Measurements from ENCODE around the gene COX10.
"Not testable (repeated sequence)": the region's sequence is repeated elsewhere in the genome, so short reads cannot be mapped to it uniquely, and the experiment has no call there.

Gene COX10

GRCh38 chr17:14165616-14166015, 96.3 kb downstream of the COX10 start:
- no peak for DNase-seq (ENCODE audit: low read depth)
- no peak overlapping the region for H3K4me3 ChIP-seq (ENCODE audit: low read depth, low read length)
- TF ChIP-seq CTCF (IDR thresholded peaks at IDR 0.05; ENCODE audit: insufficient read depth, low read depth, low read length, missing control alignments) = no peak

- H3K4me3 ChIP-seq (ENCODE audit: low read depth, low read length); DNase-seq (ENCODE audit: low read depth): not testable (repeated sequence)
Observed at GRCh38 chr17:14167831-14168230, 98.5 kb downstream of the COX10 start.

- no peak for DNase-seq (ENCODE audit: low read depth)
- no peak overlapping the region for H3K4me3 ChIP-seq (ENCODE audit: low read depth, low read length)
- TF ChIP-seq CTCF (IDR thresholded peaks at IDR 0.05; ENCODE audit: insufficient read depth, low read depth, low read length, missing control alignments) = no peak
Observed at GRCh38 chr17:14168582-14168981, 99.3 kb downstream of the COX10 start.

- no peak for TF ChIP-seq CTCF (IDR thresholded peaks at IDR 0.05; ENCODE audit: insufficient read depth, low read depth, low read length, missing control alignments)
- H3K4me3 ChIP-seq (ENCODE audit: low read depth, low read length) = no peak overlapping the region
- DNase-seq (ENCODE audit: low read depth) = no peak
Observed at GRCh38 chr17:14169287-14169686, 100.0 kb downstream of the COX10 start.

- H3K4me3 ChIP-seq (ENCODE audit: low read depth, low read length) = no peak overlapping the region
- no peak for DNase-seq (ENCODE audit: low read depth)
- TF ChIP-seq CTCF (IDR thresholded peaks at IDR 0.05; ENCODE audit: insufficient read depth, low read depth, low read length, missing control alignments) = no peak
Observed at GRCh38 chr17:14169901-14170300, 100.6 kb downstream of the COX10 start.

- not testable (repeated sequence) for H3K4me3 ChIP-seq (ENCODE audit: low read depth, low read length); DNase-seq (ENCODE audit: low read depth)
Observed at GRCh38 chr17:14176989-14177388, 107.7 kb downstream of the COX10 start.

GRCh38 chr17:14177801-14178200, 108.5 kb downstream of the COX10 start:
- H3K4me3 ChIP-seq (ENCODE audit: low read depth, low read length); DNase-seq (ENCODE audit: low read depth): not testable (repeated sequence)

- not testable (repeated sequence) for DNase-seq (ENCODE audit: low read depth); H3K4me3 ChIP-seq (ENCODE audit: low read depth, low read length)
Observed at GRCh38 chr17:14179951-14180350, 110.6 kb downstream of the COX10 start.

GRCh38 chr17:14182084-14182483, 112.8 kb downstream of the COX10 start:
- not testable (repeated sequence) for H3K4me3 ChIP-seq (ENCODE audit: low read depth, low read length); DNase-seq (ENCODE audit: low read depth)

- DNase-seq (ENCODE audit: low read depth); H3K4me3 ChIP-seq (ENCODE audit: low read depth, low read length): not testable (repeated sequence)
Observed at GRCh38 chr17:14184536-14184935, 115.2 kb downstream of the COX10 start.

- not testable (repeated sequence) for DNase-seq (ENCODE audit: low read depth); H3K4me3 ChIP-seq (ENCODE audit: low read depth, low read length)
Observed at GRCh38 chr17:14186443-14186842, 117.1 kb downstream of the COX10 start.

- not testable (repeated sequence) for H3K4me3 ChIP-seq (ENCODE audit: low read depth, low read length); DNase-seq (ENCODE audit: low read depth)
Observed at GRCh38 chr17:14190774-14191173, 121.5 kb downstream of the COX10 start.

GRCh38 chr17:14191469-14191868, 122.2 kb downstream of the COX10 start:
- not testable (repeated sequence) for DNase-seq (ENCODE audit: low read depth); H3K4me3 ChIP-seq (ENCODE audit: low read depth, low read length)

- DNase-seq (ENCODE audit: low read depth); H3K4me3 ChIP-seq (ENCODE audit: low read depth, low read length): not testable (repeated sequence)
Observed at GRCh38 chr17:14192039-14192438, 122.7 kb downstream of the COX10 start.

GRCh38 chr17:14192636-14193344, 123.5 kb downstream of the COX10 start:
- H3K4me3 ChIP-seq (ENCODE audit: low read depth, low read length) = not testable (repeated sequence)

More at GRCh38 chr17:14192636-14193344, 123.5 kb downstream of the COX10 start:
- not testable (repeated sequence) for DNase-seq (ENCODE audit: low read depth)
